ENCODE results near the gene GRK2. TPM values are rescaled to one million over a fixed set of nuclear protein-coding genes. Genes with fewer than 3 reads are reported as not detected.
A peak's percentile ranks its signal among the peaks of the same experiment; 100 is the strongest.

Gene GRK2
- total and polyA plus RNA-seq, 2 of the 13 experiments (the other 11 are each of a cell fraction or from before 2014, with no cell fraction given): 31.3 to 42.4 TPM

GRCh38 chr11:67317205-67317887 lies 51.1 kb downstream of the GRK2 start (continued):
- TF ChIP-seq AHDC1 (CRISPR knock-in tag; IDR thresholded peaks at IDR 0.05; ENCODE audit: borderline replicate concordance) (no peak), RARA (CRISPR knock-in tag; IDR thresholded peaks at IDR 0.05) (0 out of 2 replicates have a peak, but pooled peaks have one; percentile 13), NR3C1 (CRISPR knock-in tag; IDR thresholded peaks at IDR 0.05) (no peak), ZNF724P (CRISPR knock-in tag; IDR thresholded peaks at IDR 0.05; ENCODE audit: borderline replicate concordance) (no peak), ZNF83 (CRISPR knock-in tag; IDR thresholded peaks at IDR 0.05; ENCODE audit: borderline replicate concordance) (0 out of 2 replicates have a peak, but pooled peaks have one; percentile 50), ZNF577 (CRISPR knock-in tag; IDR thresholded peaks at IDR 0.05; ENCODE audit: borderline replicate concordance, low read depth) (no peak), ZFP90 (CRISPR knock-in tag; IDR thresholded peaks at IDR 0.05; ENCODE audit: borderline replicate concordance) (peak; percentile 15; the same call in 1 of the 2 replicates), MXD3 (CRISPR knock-in tag; IDR thresholded peaks at IDR 0.05) (peak; percentile 61; the same call in 1 of the 2 replicates), ZNF646 (CRISPR knock-in tag; IDR thresholded peaks at IDR 0.05) (no peak), TCF12 (IDR thresholded peaks at IDR 0.05) (no peak), TCF12 (CRISPR knock-in tag; IDR thresholded peaks at IDR 0.05) (no peak), MAFK (conservative IDR thresholded peaks at IDR 0.05 in 1 of 2, IDR thresholded peaks at IDR 0.05 in 1 of 2; ENCODE audit: low read length in 2 of 2) (no peak), NCOA1 (CRISPR knock-in tag; IDR thresholded peaks at IDR 0.05) (peak; percentile 73; the same call in 1 of the 2 replicates), ZNF773 (CRISPR knock-in tag; IDR thresholded peaks at IDR 0.05; ENCODE audit: borderline replicate concordance) (peak; percentile 69; the same call in 1 of the 2 replicates)

All from HepG2 (cell line).